ENCODE data around the gene NLN. TPM values are rescaled to one million over a fixed set of nuclear protein-coding genes. Genes with fewer than 3 reads are reported as not detected.

The NLN gene
- total and polyA plus RNA-seq, 2 donors from 2014 or later = 6.2 to 25.0 TPM

- H3K4me1 ChIP-seq (ENCODE audit: control insufficient read depth in 2 of 3, insufficient read depth in 2 of 3, low read depth in 1 of 3, low read length in 3 of 3) = no peaks in the 10 kb centered on the region
- H3K4me3 ChIP-seq (ENCODE audit: low read length in 3 of 3) = no peak overlapping the region
- no peaks in the 10 kb centered on the region for H3K27me3 ChIP-seq (ENCODE audit: control insufficient read depth, insufficient read depth, low read length)
- DNase-seq (no peak), FAIRE-seq (no peak)
- no peaks in the 10 kb centered on the region for H3K36me3 ChIP-seq (ENCODE audit: control insufficient read depth in 2 of 3, insufficient read depth in 3 of 3, low read length in 3 of 3)
- no peak overlapping the region for H3K27ac ChIP-seq (ENCODE audit: low read depth in 2 of 2, low read length in 2 of 2)
- TF ChIP-seq, protein P1, sequence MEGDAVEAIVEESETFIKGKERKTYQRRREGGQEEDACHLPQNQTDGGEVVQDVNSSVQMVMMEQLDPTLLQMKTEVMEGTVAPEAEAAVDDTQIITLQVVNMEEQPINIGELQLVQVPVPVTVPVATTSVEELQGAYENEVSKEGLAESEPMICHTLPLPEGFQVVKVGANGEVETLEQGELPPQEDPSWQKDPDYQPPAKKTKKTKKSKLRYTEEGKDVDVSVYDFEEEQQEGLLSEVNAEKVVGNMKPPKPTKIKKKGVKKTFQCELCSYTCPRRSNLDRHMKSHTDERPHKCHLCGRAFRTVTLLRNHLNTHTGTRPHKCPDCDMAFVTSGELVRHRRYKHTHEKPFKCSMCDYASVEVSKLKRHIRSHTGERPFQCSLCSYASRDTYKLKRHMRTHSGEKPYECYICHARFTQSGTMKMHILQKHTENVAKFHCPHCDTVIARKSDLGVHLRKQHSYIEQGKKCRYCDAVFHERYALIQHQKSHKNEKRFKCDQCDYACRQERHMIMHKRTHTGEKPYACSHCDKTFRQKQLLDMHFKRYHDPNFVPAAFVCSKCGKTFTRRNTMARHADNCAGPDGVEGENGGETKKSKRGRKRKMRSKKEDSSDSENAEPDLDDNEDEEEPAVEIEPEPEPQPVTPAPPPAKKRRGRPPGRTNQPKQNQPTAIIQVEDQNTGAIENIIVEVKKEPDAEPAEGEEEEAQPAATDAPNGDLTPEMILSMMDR (IDR thresholded peaks at IDR 0.05; ENCODE audit: borderline replicate concordance, extremely low read depth, insufficient read depth) = no peak
- no peak overlapping the region for H3K9ac ChIP-seq (ENCODE audit: low read length in 3 of 3)
- intact Hi-C loops (cut with DNase I) = no loop called here
- no peaks in the 10 kb centered on the region for H3K9me3 ChIP-seq (ENCODE audit: control insufficient read depth in 2 of 3, insufficient read depth in 1 of 3, low read length in 3 of 3)
Measured at GRCh38 chr5:65765582-65765981, 43.6 kb downstream of the NLN start.

GRCh38 chr5:65766175-65766574 lies 44.2 kb downstream of the NLN start:
- no peaks in the 10 kb centered on the region for H3K9me3 ChIP-seq (ENCODE audit: control insufficient read depth in 2 of 3, insufficient read depth in 1 of 3, low read length in 3 of 3)
- FAIRE-seq (no peak), DNase-seq (no peak)
- no peaks in the 10 kb centered on the region for H3K27me3 ChIP-seq (ENCODE audit: control insufficient read depth, insufficient read depth, low read length)
- no peaks in the 10 kb centered on the region for H3K4me1 ChIP-seq (ENCODE audit: control insufficient read depth in 2 of 3, insufficient read depth in 2 of 3, low read depth in 1 of 3, low read length in 3 of 3)
- H3K9ac ChIP-seq (ENCODE audit: low read length in 3 of 3) = no peak overlapping the region
- no peak overlapping the region for H3K27ac ChIP-seq (ENCODE audit: low read depth in 2 of 2, low read length in 2 of 2)
- TF ChIP-seq, protein P1 (IDR thresholded peaks at IDR 0.05; ENCODE audit: borderline replicate concordance, extremely low read depth, insufficient read depth) = no peak
- no peak overlapping the region for H3K4me3 ChIP-seq (ENCODE audit: low read length in 3 of 3)
- H3K36me3 ChIP-seq (ENCODE audit: control insufficient read depth in 2 of 3, insufficient read depth in 3 of 3, low read length in 3 of 3) = no peaks in the 10 kb centered on the region
- intact Hi-C loops (cut with DNase I) = no loop called here

GRCh38 chr5:65766781-65767180 lies 44.8 kb downstream of the NLN start:
- TF ChIP-seq, protein P1 (IDR thresholded peaks at IDR 0.05; ENCODE audit: borderline replicate concordance, extremely low read depth, insufficient read depth) = no peak
- Histone ChIP-seq H3K27me3 (ENCODE audit: control insufficient read depth, insufficient read depth, low read length) (no peaks in the 10 kb centered on the region), H3K4me3 (ENCODE audit: low read length in 3 of 3) (no peak overlapping the region), H3K27ac (ENCODE audit: low read depth in 2 of 2, low read length in 2 of 2) (no peak overlapping the region), H3K9me3 (ENCODE audit: control insufficient read depth in 2 of 3, insufficient read depth in 1 of 3, low read length in 3 of 3) (no peaks in the 10 kb centered on the region), H3K9ac (ENCODE audit: low read length in 3 of 3) (no peak overlapping the region), H3K4me1 (ENCODE audit: control insufficient read depth in 2 of 3, insufficient read depth in 2 of 3, low read depth in 1 of 3, low read length in 3 of 3) (no peaks in the 10 kb centered on the region), H3K36me3 (ENCODE audit: control insufficient read depth in 2 of 3, insufficient read depth in 3 of 3, low read length in 3 of 3) (no peaks in the 10 kb centered on the region)
- FAIRE-seq (no peak), DNase-seq (no peak)
- intact Hi-C loops (cut with DNase I) = no loop called here

DNA sequence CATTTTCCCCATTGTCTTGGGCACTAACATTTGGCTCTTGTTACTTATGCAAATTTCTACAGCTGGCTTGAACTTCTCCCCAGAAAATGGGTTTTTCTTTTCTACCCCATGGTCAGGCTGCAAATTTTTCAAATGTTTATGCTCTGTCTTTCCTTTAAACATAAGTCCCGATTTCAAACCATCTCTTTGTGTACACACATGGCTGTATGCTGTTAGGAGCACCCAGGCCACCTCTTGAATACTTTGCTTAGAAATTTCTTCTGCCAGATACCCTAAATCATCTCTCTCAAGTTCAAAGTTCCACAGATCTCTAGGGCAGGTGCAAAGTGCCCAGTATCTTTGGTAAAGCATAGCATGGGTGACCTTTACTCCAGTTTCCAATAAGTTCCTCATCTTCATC lies 45.6 kb downstream of the NLN start:
- DNase-seq (no peak), FAIRE-seq (no peak)
- no peak overlapping the region for H3K4me3 ChIP-seq (ENCODE audit: low read length in 3 of 3)
- H3K36me3 ChIP-seq (ENCODE audit: control insufficient read depth in 2 of 3, insufficient read depth in 3 of 3, low read length in 3 of 3) = no peaks in the 10 kb centered on the region
- no peaks in the 10 kb centered on the region for H3K4me1 ChIP-seq (ENCODE audit: control insufficient read depth in 2 of 3, insufficient read depth in 2 of 3, low read depth in 1 of 3, low read length in 3 of 3)
- H3K27me3 ChIP-seq (ENCODE audit: control insufficient read depth, insufficient read depth, low read length) = no peaks in the 10 kb centered on the region
- H3K9ac ChIP-seq (ENCODE audit: low read length in 3 of 3) = no peak overlapping the region
- TF ChIP-seq, protein P1 (IDR thresholded peaks at IDR 0.05; ENCODE audit: borderline replicate concordance, extremely low read depth, insufficient read depth) = no peak
- H3K9me3 ChIP-seq (ENCODE audit: control insufficient read depth in 2 of 3, insufficient read depth in 1 of 3, low read length in 3 of 3) = no peaks in the 10 kb centered on the region
- no peak overlapping the region for H3K27ac ChIP-seq (ENCODE audit: low read depth in 2 of 2, low read length in 2 of 2)
- intact Hi-C loops (cut with DNase I) = no loop called here

Data from kidney (tissue), 14 donors.